Glutamatergic neuron (in vitro differentiated cells): Measurements from ENCODE around the gene TNPO3. TPM values are rescaled to one million over a fixed set of nuclear protein-coding genes. Genes with fewer than 3 reads are reported as not detected.
A peak's percentile ranks its signal among the peaks of the same experiment; 100 is the strongest.

Experiments
- DNase-seq: peaks from one replicate; pipeline ENCODE4 v3.0.0; 2022
- H3K27ac Mint-ChIP-seq: one replicate; pipeline ENCODE4 v1.8.0; 2020; ENCODE audit warnings: mild to moderate bottlenecking, mixed read lengths, inconsistent platforms; ENCODE audit not compliant: unreplicated experiment
- H3K27me3 Mint-ChIP-seq: one replicate; pipeline ENCODE4 v1.8.0; 2020; ENCODE audit warnings: mild to moderate bottlenecking, moderate library complexity, mixed read lengths, inconsistent platforms; ENCODE audit not compliant: unreplicated experiment
- H3K36me3 Mint-ChIP-seq: one replicate; pipeline ENCODE4 v1.8.0; 2020; ENCODE audit warnings: mild to moderate bottlenecking, mixed read lengths, inconsistent platforms; ENCODE audit not compliant: unreplicated experiment
- H3K4me1 Mint-ChIP-seq: one replicate; pipeline ENCODE4 v1.8.0; 2020; ENCODE audit warnings: mild to moderate bottlenecking, low read depth, mixed read lengths, inconsistent platforms; ENCODE audit not compliant: unreplicated experiment
- H3K4me3 Mint-ChIP-seq: one replicate; pipeline ENCODE4 v1.8.0; 2020; ENCODE audit warnings: mild to moderate bottlenecking, mixed read lengths, inconsistent platforms; ENCODE audit not compliant: unreplicated experiment
- H3K9me3 Mint-ChIP-seq: one replicate; pipeline ENCODE4 v1.8.0; 2020; ENCODE audit warnings: mild to moderate bottlenecking, moderate library complexity, mixed read lengths, inconsistent platforms; ENCODE audit not compliant: unreplicated experiment
- total RNA-seq: library from RNA; stranded (reverse); fragmentation: NEBNext Ultra II Directional; extraction: Animal tissue kit (Norgen Biotek cat#: 25700); gene quantifications from one replicate; pipeline ENCODE4 v1.2.1, GENCODE V29; 2021; ENCODE audit not compliant: unreplicated experiment
- TF ChIP-seq, protein P1 (sequence below): fragments of 200-600 bp; sonication (generic); IDR thresholded peaks from one replicate; pipeline ENCODE4 v1.5.0; 2021; ENCODE audit not compliant: partially characterized antibody, unreplicated experiment

Gene TNPO3
- total RNA-seq, 1 donor from 2014 or later, result 53.8 TPM

DNA sequence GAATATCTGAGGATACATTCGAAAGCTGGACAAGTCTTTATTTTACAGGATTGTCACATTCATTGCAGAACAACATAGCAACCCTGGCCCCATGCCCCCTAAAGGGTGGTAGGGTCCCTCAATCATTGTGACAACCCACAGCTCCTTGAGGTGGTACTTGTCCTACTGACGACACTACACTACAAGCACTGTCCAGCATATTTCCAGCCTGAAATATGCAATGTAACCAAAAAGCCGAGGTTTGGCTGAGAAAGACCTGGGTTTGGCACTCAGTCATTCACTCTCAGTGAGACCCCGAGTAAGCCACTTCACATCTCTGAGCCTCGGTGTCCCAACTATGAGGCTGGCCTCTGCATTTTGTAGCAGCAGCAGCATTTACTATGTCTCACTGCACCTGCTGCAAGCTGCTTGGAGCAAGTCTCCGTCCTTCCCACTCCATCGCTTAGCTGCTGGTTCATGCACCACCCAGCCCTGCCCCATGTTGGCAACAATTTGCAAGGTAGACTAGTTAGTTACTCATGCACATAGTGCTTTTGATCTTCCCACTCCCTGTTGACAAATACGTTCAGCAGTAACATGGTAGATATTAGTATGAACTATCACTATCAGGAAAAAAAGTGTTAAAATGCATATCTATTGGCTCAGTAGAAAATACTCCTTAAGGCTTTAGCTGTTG is 43.6 kb upstream of the TNPO3 start:
- H3K4me1 Mint-ChIP-seq, result peaks cover 9% of the 10 kb centered on the region
- no peak for DNase-seq
- no peak overlapping the region for H3K4me3 Mint-ChIP-seq
- TF ChIP-seq, protein P1, sequence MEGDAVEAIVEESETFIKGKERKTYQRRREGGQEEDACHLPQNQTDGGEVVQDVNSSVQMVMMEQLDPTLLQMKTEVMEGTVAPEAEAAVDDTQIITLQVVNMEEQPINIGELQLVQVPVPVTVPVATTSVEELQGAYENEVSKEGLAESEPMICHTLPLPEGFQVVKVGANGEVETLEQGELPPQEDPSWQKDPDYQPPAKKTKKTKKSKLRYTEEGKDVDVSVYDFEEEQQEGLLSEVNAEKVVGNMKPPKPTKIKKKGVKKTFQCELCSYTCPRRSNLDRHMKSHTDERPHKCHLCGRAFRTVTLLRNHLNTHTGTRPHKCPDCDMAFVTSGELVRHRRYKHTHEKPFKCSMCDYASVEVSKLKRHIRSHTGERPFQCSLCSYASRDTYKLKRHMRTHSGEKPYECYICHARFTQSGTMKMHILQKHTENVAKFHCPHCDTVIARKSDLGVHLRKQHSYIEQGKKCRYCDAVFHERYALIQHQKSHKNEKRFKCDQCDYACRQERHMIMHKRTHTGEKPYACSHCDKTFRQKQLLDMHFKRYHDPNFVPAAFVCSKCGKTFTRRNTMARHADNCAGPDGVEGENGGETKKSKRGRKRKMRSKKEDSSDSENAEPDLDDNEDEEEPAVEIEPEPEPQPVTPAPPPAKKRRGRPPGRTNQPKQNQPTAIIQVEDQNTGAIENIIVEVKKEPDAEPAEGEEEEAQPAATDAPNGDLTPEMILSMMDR, result no peak
- H3K27me3 Mint-ChIP-seq, result no peaks in the 10 kb centered on the region
- H3K9me3 Mint-ChIP-seq, result peaks cover 2% of the 10 kb centered on the region
- no peaks in the 10 kb centered on the region for H3K36me3 Mint-ChIP-seq
- no peak overlapping the region for H3K27ac Mint-ChIP-seq

DNA sequence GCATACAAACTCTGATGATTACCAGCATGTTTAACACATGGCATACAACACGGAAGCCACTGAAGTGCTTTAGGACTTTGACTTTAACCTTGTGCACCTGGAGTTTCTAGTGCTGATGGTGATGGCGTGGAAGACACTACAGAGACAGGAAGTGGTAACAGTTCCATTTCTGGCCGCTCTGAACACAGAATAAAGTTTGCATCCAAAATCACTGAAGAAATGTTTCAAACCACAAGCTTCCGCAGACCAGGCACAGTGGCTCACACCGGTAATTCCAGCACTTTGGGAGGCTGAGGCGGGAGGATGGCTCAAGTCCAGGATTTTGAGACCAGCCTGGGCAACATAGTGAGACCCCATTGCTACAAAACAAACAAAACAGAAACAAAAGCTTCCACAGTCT is 40.3 kb upstream of the TNPO3 start:
- TF ChIP-seq, protein P1, result no peak
- Mint-ChIP-seq H3K27ac (no peak overlapping the region), H3K4me3 (no peak overlapping the region), H3K36me3 (no peaks in the 10 kb centered on the region), H3K9me3 (no peaks in the 10 kb centered on the region), H3K27me3 (peaks cover 2% of the 10 kb centered on the region), H3K4me1 (no peaks in the 10 kb centered on the region)
- DNase-seq, result no peak

DNA sequence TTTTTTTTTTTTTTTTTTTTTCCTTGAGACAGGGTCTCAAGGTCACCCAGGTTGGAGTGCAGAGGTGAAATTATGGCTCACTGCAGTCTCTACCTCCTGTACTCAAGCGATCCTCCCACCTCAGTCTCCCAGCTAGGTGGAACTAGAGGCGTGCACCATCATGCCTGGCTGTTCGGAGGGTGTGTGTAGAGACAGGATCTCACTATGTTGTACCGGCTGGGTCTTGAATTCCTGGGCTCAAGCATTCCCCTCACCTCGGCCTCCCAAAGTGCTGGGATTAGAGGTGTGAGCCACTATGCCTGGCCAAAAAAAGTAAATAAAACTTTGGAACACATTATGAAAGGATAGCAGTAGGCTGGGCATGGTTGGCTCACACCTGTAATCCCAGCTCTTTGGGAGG is 39.6 kb upstream of the TNPO3 start:
- no peaks in the 10 kb centered on the region for H3K36me3 Mint-ChIP-seq
- H3K27ac Mint-ChIP-seq, result no peak overlapping the region

DNA sequence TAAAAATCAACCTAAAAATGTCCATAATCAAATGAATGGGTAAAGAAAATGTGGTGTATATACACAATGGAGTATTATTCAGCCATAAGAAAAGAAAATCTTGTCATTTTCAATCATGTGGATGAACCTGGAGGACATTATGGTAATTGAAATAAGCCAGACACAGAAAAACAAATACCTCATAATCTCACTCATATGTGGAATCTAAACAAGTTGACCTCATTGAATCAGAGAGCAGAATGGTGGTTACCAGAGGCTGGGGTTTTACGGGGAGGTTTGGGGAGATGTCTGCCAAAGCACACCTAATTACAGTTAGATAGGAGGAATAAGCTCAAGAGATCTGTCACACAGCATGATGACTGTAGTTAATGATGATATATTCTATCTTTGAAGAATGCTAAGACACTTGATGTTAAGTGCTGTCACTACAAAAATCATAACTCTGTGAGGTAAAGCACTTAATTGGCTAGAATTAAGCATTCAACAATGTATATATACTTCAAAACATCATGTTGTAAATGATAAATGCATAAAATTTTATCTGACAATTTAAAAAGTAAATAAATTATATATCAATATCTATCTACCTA is 39.1 kb upstream of the TNPO3 start:
- no peak for DNase-seq
- TF ChIP-seq, protein P1, result no peak
- no peak overlapping the region for H3K4me3 Mint-ChIP-seq
- no peaks in the 10 kb centered on the region for H3K9me3 Mint-ChIP-seq
- no peaks in the 10 kb centered on the region for H3K36me3 Mint-ChIP-seq
- H3K4me1 Mint-ChIP-seq, result no peaks in the 10 kb centered on the region
- H3K27me3 Mint-ChIP-seq, result peaks cover 2% of the 10 kb centered on the region
- H3K27ac Mint-ChIP-seq, result no peak overlapping the region

More for the DNA sequence above, 39.6 kb upstream of the TNPO3 start:
- no peak for DNase-seq
- Mint-ChIP-seq H3K4me3 (no peak overlapping the region), H3K4me1 (no peaks in the 10 kb centered on the region), H3K9me3 (no peaks in the 10 kb centered on the region), H3K27me3 (peaks cover 2% of the 10 kb centered on the region)
- TF ChIP-seq, protein P1, result no peak

DNA sequence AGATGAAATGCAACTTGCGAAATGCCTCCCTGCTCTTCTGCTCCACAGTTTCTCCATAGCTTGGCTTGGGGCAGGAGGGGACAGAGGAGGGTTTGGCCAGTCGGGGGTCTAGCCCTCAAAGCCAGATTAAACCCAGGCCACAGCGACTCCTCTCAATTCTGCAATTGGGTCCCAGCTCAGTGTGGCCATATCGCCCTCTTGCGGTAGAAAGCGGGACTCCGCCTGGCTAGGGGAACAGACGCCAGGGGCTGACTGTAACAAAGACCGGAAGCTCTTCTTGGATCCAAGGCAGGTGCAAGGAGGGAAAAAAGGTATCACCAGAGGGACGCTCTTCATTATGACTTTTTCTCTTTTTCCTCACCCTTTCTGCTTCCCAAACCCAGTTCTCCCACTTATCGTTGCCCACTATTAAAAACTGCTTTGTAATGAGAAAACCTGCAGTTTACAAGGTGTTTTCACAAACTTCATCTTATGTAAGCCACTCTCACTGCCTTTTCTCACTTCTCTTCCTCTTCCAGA is 36.6 kb upstream of the TNPO3 start:
- H3K27ac Mint-ChIP-seq, result peak overlapping the region; percentile 38
- H3K9me3 Mint-ChIP-seq, result no peaks in the 10 kb centered on the region
- peak; percentile 96 for DNase-seq
- H3K4me3 Mint-ChIP-seq, result no peak overlapping the region
- H3K36me3 Mint-ChIP-seq, result no peaks in the 10 kb centered on the region
- H3K27me3 Mint-ChIP-seq, result peaks cover 2% of the 10 kb centered on the region
- no peaks in the 10 kb centered on the region for H3K4me1 Mint-ChIP-seq
- TF ChIP-seq, protein P1, result peak; percentile 95
